Smooth muscle cell (in vitro differentiated cells): ENCODE data around the gene CDT1. TPM values are rescaled to one million over a fixed set of nuclear protein-coding genes. Genes with fewer than 3 reads are reported as not detected.

Source experiments
- DNase-seq: peaks from one replicate; lab custom pipeline; 2025; ENCODE audit not compliant: unreplicated experiment; lab: John Stamatoyannopoulos, UW
- H2AFZ ChIP-seq: fragments of 200-600 bp; sonication (generic); 2 replicates; pipeline ENCODE4 v1.6.0; 2016; ENCODE audit warnings: antibody characterized with exemption, low read depth, mild to moderate bottlenecking
- H3F3A ChIP-seq: fragments of 200-600 bp; sonication (generic); 2 replicates; pipeline ENCODE4 v1.6.0; 2017; ENCODE audit warnings: antibody characterized with exemption, low read depth
- H3K27ac ChIP-seq: fragments of 200-600 bp; sonication (generic); 2 replicates; pipeline ENCODE4 v1.5.1; 2016; ENCODE audit warnings: low read depth, mild to moderate bottlenecking
- H3K27me3 ChIP-seq: fragments of 200-600 bp; sonication (generic); 2 replicates; pipeline ENCODE4 v1.6.1; 2016; ENCODE audit warnings: low read depth, mild to moderate bottlenecking
- H3K36me3 ChIP-seq: fragments of 200-600 bp; sonication (generic); 2 replicates; pipeline ENCODE4 v1.5.1; 2016; ENCODE audit warnings: low read depth
- H3K4me1 ChIP-seq: fragments of 200-600 bp; sonication (generic); 2 replicates; pipeline ENCODE4 v1.5.1; 2016; ENCODE audit warnings: low read depth
- H3K4me2 ChIP-seq: fragments of 200-600 bp; sonication (generic); 2 replicates; pipeline ENCODE4 v1.6.0; 2016; ENCODE audit warnings: mild to moderate bottlenecking
- H3K4me3 ChIP-seq: fragments of 200-600 bp; sonication (generic); 2 replicates; pipeline ENCODE4 v1.5.1; 2016; ENCODE audit warnings: mild to moderate bottlenecking
- H3K79me2 ChIP-seq: fragments of 200-600 bp; sonication (generic); 2 replicates; pipeline ENCODE4 v1.6.0; 2016; ENCODE audit warnings: low read depth, mild to moderate bottlenecking
- H3K9ac ChIP-seq: fragments of 200-600 bp; sonication (generic); 2 replicates; pipeline ENCODE4 v1.6.0; 2016; ENCODE audit warnings: low read depth
- H3K9me3 ChIP-seq: fragments of 200-600 bp; sonication (generic); replicated peaks from 2 replicates; pipeline ENCODE4 v1.5.1; 2016; ENCODE audit warnings: low read depth
- H4K20me1 ChIP-seq: fragments of 200-600 bp; sonication (generic); 2 replicates; pipeline ENCODE4 v1.6.0; 2016; ENCODE audit warnings: low read depth
- CTCF ChIP-seq: fragments of 200-600 bp; sonication (generic); IDR thresholded peaks from 2 replicates; pipeline ENCODE4 v1.5.1; 2017; ENCODE audit warnings: borderline replicate concordance, mild to moderate bottlenecking, antibody characterized with exemption; ENCODE audit not compliant: insufficient read depth, poor library complexity, severe bottlenecking
- WGBS: methylation state at CpG from one replicate; pipeline ENCODE4 v1.1.7; 2016; ENCODE audit warnings: low lambda C conversion rate; 5-methylcytosine and 5-hydroxymethylcytosine counted together
- polyA plus RNA-seq: library from polyadenylated mRNA; unstranded; fragments of >200 nt; fragmentation: Nextera tagmentation; extraction: Ambion mirVana; gene quantifications from 2 replicates; pipeline ENCODE4 v1.2.1, GENCODE V29; 2016
- total RNA-seq: library from RNA; depleted of rRNA; stranded (reverse); fragments of >200 nt; gene quantifications from 2 replicates; pipeline ENCODE4 v1.2.3, GENCODE V29; 2014

CDT1 gene
- total and polyA plus RNA-seq, 2 experiments from 2014 or later, result 5.3 to 13.3 TPM

GRCh38 chr16:88804173-88804551, 573 bp downstream of the CDT1 start:
- Histone ChIP-seq H3F3A (peaks cover 2% of the 10 kb centered on the region), H3K27me3 (no peaks in the 10 kb centered on the region), H3K9me3 (no peaks in the 10 kb centered on the region), H3K9ac (no peak overlapping the region), H3K4me2 (peak overlapping the region; percentile 88), H2AFZ (no peak overlapping the region), H3K79me2 (no peaks in the 10 kb centered on the region), H3K27ac (no peak overlapping the region), H3K4me1 (peaks cover 10% of the 10 kb centered on the region), H4K20me1 (no peaks in the 10 kb centered on the region), H3K36me3 (no peaks in the 10 kb centered on the region), H3K4me3 (peak overlapping the region; percentile 69)
- 6% methylated on average over 12 of the region's 16 CpGs for WGBS
- DNase-seq, result no peak
- no peak for TF ChIP-seq CTCF

GRCh38 chr16:88804552-88805339, 1.2 kb downstream of the CDT1 start:
- H3K4me2 ChIP-seq, result peak overlapping the region; percentile 88
- H4K20me1 ChIP-seq, result no peaks in the 10 kb centered on the region
- peaks cover 2% of the 10 kb centered on the region for H3F3A ChIP-seq
- no peaks in the 10 kb centered on the region for H3K36me3 ChIP-seq
- H3K27ac ChIP-seq, result no peak overlapping the region
- H3K9me3 ChIP-seq, result no peaks in the 10 kb centered on the region
- no peak for TF ChIP-seq CTCF
- peaks cover 10% of the 10 kb centered on the region for H3K4me1 ChIP-seq
- H3K27me3 ChIP-seq, result no peaks in the 10 kb centered on the region
- no peak overlapping the region for H2AFZ ChIP-seq
- H3K9ac ChIP-seq, result no peak overlapping the region
- no peak for DNase-seq
- peak overlapping the region; percentile 69 for H3K4me3 ChIP-seq
- 50% methylated on average over 39 of the region's 39 CpGs for WGBS
- H3K79me2 ChIP-seq, result no peaks in the 10 kb centered on the region

GRCh38 chr16:88805340-88805715, 1.7 kb downstream of the CDT1 start:
- no peak overlapping the region for H2AFZ ChIP-seq
- peaks cover 12% of the 10 kb centered on the region for H3K4me1 ChIP-seq
- WGBS, result 96% methylated on average over 21 of the region's 22 CpGs
- no peaks in the 10 kb centered on the region for H3K79me2 ChIP-seq
- no peaks in the 10 kb centered on the region for H3K27me3 ChIP-seq
- TF ChIP-seq CTCF, result no peak
- H3F3A ChIP-seq, result peaks cover 2% of the 10 kb centered on the region
- no peak overlapping the region for H3K4me3 ChIP-seq
- H4K20me1 ChIP-seq, result peaks cover under 1% of the 10 kb centered on the region
- DNase-seq, result no peak
- H3K27ac ChIP-seq, result no peak overlapping the region
- no peak overlapping the region for H3K4me2 ChIP-seq
- H3K9me3 ChIP-seq, result no peaks in the 10 kb centered on the region
- H3K36me3 ChIP-seq, result no peaks in the 10 kb centered on the region
- no peak overlapping the region for H3K9ac ChIP-seq
